GM19328 (cell line): Measurements from ENCODE around the gene GALNT2.

ENCODE experiments used
- ATAC-seq: cut with Tn5 transposase; IDR thresholded peaks from one replicate; pipeline ENCODE4 v1.9.1; 2021; ENCODE audit warnings: mild to moderate bottlenecking, moderate library complexity; ENCODE audit not compliant: unreplicated experiment

GALNT2 gene

GRCh38 chr1:230204842-230205241 is 137.8 kb downstream of the GALNT2 start:
- no peak for ATAC-seq

- ATAC-seq = no peak
These were observed 138.7 kb downstream of the GALNT2 start for GRCh38 chr1:230205719-230206198.

- no peak for ATAC-seq
These were observed 139.2 kb downstream of the GALNT2 start for GRCh38 chr1:230206207-230206606.

DNA sequence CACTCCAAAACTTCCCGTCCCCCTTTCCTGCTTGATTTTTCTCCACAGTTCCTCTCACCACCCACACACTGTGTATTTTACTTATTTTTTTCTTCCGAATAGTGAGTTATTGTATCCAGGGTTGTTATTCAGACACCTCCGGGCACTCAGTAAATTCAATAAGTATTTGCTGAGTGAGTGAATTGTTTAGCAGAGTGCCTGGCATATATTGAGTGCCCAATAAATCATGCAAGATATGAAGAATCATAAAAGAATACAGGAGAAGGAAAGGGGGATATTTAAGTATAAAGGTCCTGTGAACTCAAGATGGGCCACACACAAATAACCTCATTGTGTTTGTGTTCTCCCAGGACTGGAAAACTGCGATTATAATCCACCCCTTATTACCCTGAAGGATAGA is 139.9 kb downstream of the GALNT2 start:
- no peak for ATAC-seq

GRCh38 chr1:230207598-230207997 is 140.6 kb downstream of the GALNT2 start:
- no peak for ATAC-seq

- ATAC-seq = peak; percentile 43
These were observed 141.7 kb downstream of the GALNT2 start for GRCh38 chr1:230208619-230209261.

- no peak for ATAC-seq
These were observed 143.4 kb downstream of the GALNT2 start for GRCh38 chr1:230210326-230210980.

GRCh38 chr1:230210981-230211336 is 143.9 kb downstream of the GALNT2 start:
- no peak for ATAC-seq

- ATAC-seq = no peak
These were observed 144.6 kb downstream of the GALNT2 start for GRCh38 chr1:230211436-230212145.

DNA sequence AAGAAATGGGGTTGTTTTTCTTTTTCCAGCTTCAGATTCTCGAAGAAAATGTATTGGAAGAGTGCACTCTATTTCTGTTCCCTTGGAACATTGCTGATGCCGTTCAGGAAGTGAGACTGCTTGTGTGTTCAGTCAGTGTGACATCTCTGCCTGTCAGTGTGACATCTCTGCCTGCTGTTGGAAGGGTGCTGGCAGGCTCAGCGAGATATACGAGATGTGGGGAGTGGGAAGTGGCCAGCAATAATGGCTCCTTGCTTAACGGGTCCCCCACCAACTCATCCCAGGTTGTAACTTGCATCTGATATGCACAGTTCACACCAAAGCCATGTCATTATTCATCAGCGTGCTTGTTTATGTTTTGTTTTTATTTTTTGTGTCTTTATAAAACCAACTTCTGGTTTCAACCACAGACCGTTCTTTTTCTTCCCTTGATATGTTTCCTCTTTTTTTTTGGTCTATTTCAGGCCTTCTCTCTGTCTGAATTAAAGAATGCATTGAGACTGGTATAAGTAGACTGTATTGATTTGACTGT is 145.4 kb downstream of the GALNT2 start:
- peak; percentile 42 for ATAC-seq

DNA sequence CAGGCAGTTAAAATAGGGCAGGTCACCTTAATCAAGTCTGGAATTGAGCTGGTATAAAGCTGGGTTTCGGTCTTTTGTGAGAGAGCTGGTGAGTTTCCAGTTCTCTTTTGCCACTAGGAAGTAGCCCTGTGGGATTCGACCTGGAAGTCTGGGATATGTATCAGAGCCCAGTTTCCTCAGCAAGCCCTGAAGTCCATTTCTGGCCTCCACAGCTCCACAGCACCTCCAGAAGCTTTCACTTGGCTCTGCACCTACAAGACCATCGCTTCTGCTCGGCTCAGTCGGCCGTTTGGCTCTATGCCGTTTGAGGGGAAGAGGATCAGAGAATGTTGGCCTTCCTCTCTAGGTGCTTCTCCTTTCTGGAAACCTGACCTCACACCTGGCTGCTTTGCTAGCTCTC is 148.0 kb downstream of the GALNT2 start:
- ATAC-seq = no peak

DNA sequence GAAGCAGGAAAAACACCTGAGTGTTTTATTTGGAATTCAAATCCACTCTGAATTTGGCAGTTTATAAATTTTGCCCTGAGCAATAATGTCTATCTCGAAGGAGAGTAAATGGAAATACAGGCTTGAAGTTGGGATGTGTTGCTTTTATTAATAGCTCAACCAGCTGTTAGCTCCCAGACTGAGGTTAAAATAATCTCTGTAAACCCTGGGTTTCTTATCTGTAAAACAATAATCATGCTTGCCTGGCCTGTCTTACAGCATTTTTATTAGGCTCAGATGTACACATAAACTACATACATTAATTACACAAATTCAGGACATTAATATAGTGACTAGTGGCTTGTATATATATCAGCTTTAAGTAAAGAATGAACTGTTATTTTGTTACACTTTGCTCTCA is 148.5 kb downstream of the GALNT2 start:
- ATAC-seq = no peak

DNA sequence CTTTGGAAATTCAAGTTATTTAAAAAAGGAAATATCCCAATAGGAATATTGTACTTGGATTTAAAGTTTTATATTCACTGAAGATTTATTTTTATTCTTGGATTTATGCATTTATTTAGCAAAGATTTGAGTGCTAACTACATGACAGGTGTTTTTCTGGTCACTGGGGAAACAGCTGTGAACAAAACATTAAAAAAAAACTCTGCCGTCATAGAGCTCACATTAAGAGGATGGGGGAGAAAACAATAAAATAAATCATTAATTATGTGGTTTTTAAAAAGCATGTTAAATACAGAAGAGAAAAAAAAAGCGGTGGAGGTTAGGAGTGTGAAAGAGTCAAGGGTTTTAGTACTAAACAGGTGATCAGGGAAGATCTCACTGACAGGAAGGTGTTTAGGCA is 149.9 kb downstream of the GALNT2 start:
- no peak for ATAC-seq

GRCh38 chr1:230218667-230219066 is 151.6 kb downstream of the GALNT2 start:
- no peak for ATAC-seq

- no peak for ATAC-seq
These were observed 152.4 kb downstream of the GALNT2 start for GRCh38 chr1:230219174-230220067.

- ATAC-seq = no peak
These were observed 153.4 kb downstream of the GALNT2 start for GRCh38 chr1:230220478-230220877.

DNA sequence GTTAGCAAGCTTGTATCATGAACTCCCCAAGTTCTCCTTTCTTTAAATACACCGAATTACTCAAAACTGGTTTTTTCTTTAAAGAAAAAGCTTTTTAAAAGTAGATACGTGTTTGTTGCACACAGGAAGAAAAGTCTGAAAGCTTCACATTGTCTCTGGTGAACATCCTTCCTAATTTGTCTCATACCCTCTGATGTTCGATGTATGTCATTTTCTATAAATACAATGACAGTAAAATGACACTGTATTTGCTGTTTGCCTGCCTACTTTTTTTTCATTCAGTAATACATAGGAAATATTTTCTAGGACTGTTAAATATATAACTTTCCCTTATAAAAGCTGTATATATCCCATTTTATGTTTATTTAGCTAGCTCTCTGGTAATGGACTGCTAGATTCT is 153.9 kb downstream of the GALNT2 start:
- ATAC-seq = no peak

DNA sequence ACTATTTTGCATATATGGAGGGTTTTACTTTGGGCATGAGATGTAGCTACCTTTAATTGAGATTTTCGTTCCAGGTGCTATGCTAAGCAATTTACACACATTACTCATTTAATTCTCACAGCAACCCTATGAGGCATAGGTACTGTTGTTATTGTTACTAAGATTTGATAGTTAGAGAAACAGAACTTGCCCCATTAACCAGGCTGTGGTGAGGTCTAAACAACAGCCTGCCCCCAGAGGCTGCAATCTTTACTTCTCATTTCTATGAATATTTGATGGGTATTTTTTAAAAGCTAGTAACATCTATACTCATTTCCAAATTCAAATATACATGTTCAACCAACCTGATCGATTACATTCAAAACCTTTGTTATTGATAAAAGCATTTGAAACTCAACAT is 155.6 kb downstream of the GALNT2 start:
- ATAC-seq = no peak

GRCh38 chr1:230224101-230224960 is 157.3 kb downstream of the GALNT2 start:
- no peak for ATAC-seq
